ENCODE data around the gene C16orf96.

C16orf96 gene

GRCh38 chr16:4515611-4516233 is 40.4 kb upstream of the C16orf96 start:
- TF ChIP-seq CTCF (IDR thresholded peaks at IDR 0.05; ENCODE audit: insufficient read depth, low read depth, low read length, missing control alignments) = no peak
- DNase-seq (ENCODE audit: low read depth) = peak; percentile 72
- H3K4me3 ChIP-seq (ENCODE audit: low read depth, low read length) = peak overlapping the region; percentile 16; the same call in 1 of the 2 replicates

- DNase-seq (ENCODE audit: low read depth) = peak; percentile 32
Observed at GRCh38 chr16:4517812-4518680, 38.1 kb upstream of the C16orf96 start.

GRCh38 chr16:4519274-4520058 is 36.7 kb upstream of the C16orf96 start:
- TF ChIP-seq CTCF (IDR thresholded peaks at IDR 0.05; ENCODE audit: insufficient read depth, low read depth, low read length, missing control alignments) = no peak
- H3K4me3 ChIP-seq (ENCODE audit: low read depth, low read length) = no peak overlapping the region
- no peak for DNase-seq (ENCODE audit: low read depth)

More at GRCh38 chr16:4517812-4518680, 38.1 kb upstream of the C16orf96 start:
- peak; percentile 59 for TF ChIP-seq CTCF (IDR thresholded peaks at IDR 0.05; ENCODE audit: insufficient read depth, low read depth, low read length, missing control alignments)
- no peak overlapping the region for H3K4me3 ChIP-seq (ENCODE audit: low read depth, low read length)

GRCh38 chr16:4520913-4521312 is 35.2 kb upstream of the C16orf96 start:
- TF ChIP-seq CTCF (IDR thresholded peaks at IDR 0.05; ENCODE audit: insufficient read depth, low read depth, low read length, missing control alignments) = no peak
- no peak for DNase-seq (ENCODE audit: low read depth)
- H3K4me3 ChIP-seq (ENCODE audit: low read depth, low read length) = no peak overlapping the region

GRCh38 chr16:4522051-4522581 is 34.0 kb upstream of the C16orf96 start:
- TF ChIP-seq CTCF (IDR thresholded peaks at IDR 0.05; ENCODE audit: insufficient read depth, low read depth, low read length, missing control alignments) = no peak
- DNase-seq (ENCODE audit: low read depth) = no peak
- H3K4me3 ChIP-seq (ENCODE audit: low read depth, low read length) = no peak overlapping the region

- no peak for DNase-seq (ENCODE audit: low read depth)
- no peak for TF ChIP-seq CTCF (IDR thresholded peaks at IDR 0.05; ENCODE audit: insufficient read depth, low read depth, low read length, missing control alignments)
- no peak overlapping the region for H3K4me3 ChIP-seq (ENCODE audit: low read depth, low read length)
Observed at GRCh38 chr16:4523686-4524085, 32.5 kb upstream of the C16orf96 start.
